Suprapubic skin (tissue), 4 donors: ENCODE data around the gene SLC25A29. TPM values are rescaled to one million over a fixed set of nuclear protein-coding genes. Genes with fewer than 3 reads are reported as not detected.

Experiments used
- DNase-seq, 2 donors: peaks; one replicate each; pipeline ENCODE4 v3.0.0-alpha.2; 2019; ENCODE audit warnings: low spot score in 2 of 2
- H3K27ac ChIP-seq: fragments of 200-600 bp; sonication (generic); one replicate; pipeline ENCODE4 v1.5.1; 2019
- H3K27me3 ChIP-seq: fragments of 200-600 bp; sonication (generic); one replicate; pipeline ENCODE4 v1.5.1; 2019
- H3K36me3 ChIP-seq: fragments of 200-600 bp; sonication (generic); one replicate; pipeline ENCODE4 v1.5.1; 2019
- H3K4me1 ChIP-seq: fragments of 200-600 bp; sonication (generic); one replicate; pipeline ENCODE4 v1.5.1; 2019
- H3K4me3 ChIP-seq: fragments of 200-600 bp; sonication (generic); one replicate; pipeline ENCODE4 v1.5.1; 2019; ENCODE audit warnings: mild to moderate bottlenecking
- H3K9me3 ChIP-seq: fragments of 200-600 bp; sonication (generic); one replicate; pipeline ENCODE4 v1.5.1; 2019
- CTCF ChIP-seq, 2 donors: fragments of 200-600 bp in 1 of 2; fragments of 450-650 bp in 1 of 2; sonication (generic) in 1 of 2; IDR thresholded peaks; one replicate each; pipeline ENCODE4 v1.5.1; 2016 to 2019; ENCODE audit warnings: antibody characterized with exemption in 2 of 2, mild to moderate bottlenecking in 1 of 2, moderate library complexity in 1 of 2
- EP300 ChIP-seq: sonication (generic); formaldehyde crosslinking; IDR thresholded peaks from one replicate; pipeline ENCODE4 v1.6.1; 2017; ENCODE audit warnings: antibody characterized with exemption
- POLR2A ChIP-seq, 2 donors: fragments of 450-650 bp; IDR thresholded peaks; one replicate each; pipeline ENCODE4 v1.6.1; 2017; ENCODE audit warnings: antibody characterized with exemption in 2 of 2, mild to moderate bottlenecking in 2 of 2, moderate library complexity in 2 of 2
- POLR2AphosphoS5 ChIP-seq, 3 donors: sonication (generic); formaldehyde crosslinking; IDR thresholded peaks; one replicate each; pipeline ENCODE4 v1.6.1; 2017; ENCODE audit warnings: antibody characterized with exemption in 3 of 3
- WGBS: methylation state at CpG from one replicate; pipeline ENCODE4 v1.1.5; 2018; 5-methylcytosine and 5-hydroxymethylcytosine counted together
- total RNA-seq, 4 donors: library from RNA; depleted of rRNA; stranded (reverse); fragments of >200 nt; gene quantifications; one replicate each; pipeline ENCODE4 v1.1.0, GENCODE V29; 2016

SLC25A29 gene
- total RNA-seq, 4 donors from 2014 or later, result 88.1 to 254 (median 120) TPM

GRCh38 chr14:100323942-100324307, 17.7 kb upstream of the SLC25A29 start:
- Histone ChIP-seq H3K36me3 (no peaks in the 10 kb centered on the region), H3K4me1 (peaks cover 4% of the 10 kb centered on the region), H3K27me3 (no peaks in the 10 kb centered on the region), H3K9me3 (no peaks in the 10 kb centered on the region), H3K4me3 (no peak overlapping the region), H3K27ac (no peak overlapping the region)
- 95% methylated on average over 3 of the region's 8 CpGs for WGBS
- TF ChIP-seq EP300 (no peak), CTCF (IDR thresholded peaks at IDR 0.05) (no peak), POLR2AphosphoS5 (IDR thresholded peaks at IDR 0.05) (no peak)
- no peak for DNase-seq

- H3K4me1 ChIP-seq, result peaks cover 6% of the 10 kb centered on the region
- H3K9me3 ChIP-seq, result no peaks in the 10 kb centered on the region
- no peak within 1 kb of the TSS for H3K27ac ChIP-seq
- WGBS, result 83% methylated on average over 10 of the region's 16 CpGs
- H3K4me3 ChIP-seq, result no peak within 1 kb of the TSS
- no peaks in the 10 kb centered on the region for H3K36me3 ChIP-seq
- H3K27me3 ChIP-seq, result no peaks in the 10 kb centered on the region
- no peak for TF ChIP-seq EP300
- TF ChIP-seq POLR2A (IDR thresholded peaks at IDR 0.05), result no peak
- TF ChIP-seq POLR2AphosphoS5 (IDR thresholded peaks at IDR 0.05), result no peak
- TF ChIP-seq CTCF (IDR thresholded peaks at IDR 0.05), result no peak
- no peak for DNase-seq
Observed at GRCh38 chr14:100323121-100323941, 17.1 kb upstream of the SLC25A29 start, which contains the start of gene SLC25A47. Gene SLC25A47 (plus strand): TSS chr14:100323339. CDS start chr14:100323415, 76 bp downstream.

GRCh38 chr14:100322138-100322957, 16.1 kb upstream of the SLC25A29 start:
- no peaks in the 10 kb centered on the region for H3K36me3 ChIP-seq
- WGBS, result 95% methylated on average over 5 of the region's 15 CpGs
- H3K27ac ChIP-seq, result no peak overlapping the region
- no peaks in the 10 kb centered on the region for H3K9me3 ChIP-seq
- no peak for TF ChIP-seq POLR2A (IDR thresholded peaks at IDR 0.05)
- TF ChIP-seq EP300, result no peak
- no peak for TF ChIP-seq CTCF (IDR thresholded peaks at IDR 0.05)
- TF ChIP-seq POLR2AphosphoS5 (IDR thresholded peaks at IDR 0.05), result no peak
- DNase-seq, result no peak
- H3K4me3 ChIP-seq, result no peak overlapping the region
- no peaks in the 10 kb centered on the region for H3K27me3 ChIP-seq
- peaks cover 8% of the 10 kb centered on the region for H3K4me1 ChIP-seq

GRCh38 chr14:100321473-100322137, 15.4 kb upstream of the SLC25A29 start:
- no peak for DNase-seq
- TF ChIP-seq POLR2A (IDR thresholded peaks at IDR 0.05), result no peak
- no peak for TF ChIP-seq EP300
- no peak for TF ChIP-seq POLR2AphosphoS5 (IDR thresholded peaks at IDR 0.05)
- no peak for TF ChIP-seq CTCF (IDR thresholded peaks at IDR 0.05)
- Histone ChIP-seq H3K9me3 (no peaks in the 10 kb centered on the region), H3K4me3 (no peak overlapping the region), H3K4me1 (peaks cover 8% of the 10 kb centered on the region), H3K27ac (no peak overlapping the region), H3K36me3 (no peaks in the 10 kb centered on the region), H3K27me3 (no peaks in the 10 kb centered on the region)
- WGBS, result 78% methylated on average over 5 of the region's 9 CpGs
